ENCODE data around the gene DIAPH3. TPM values are rescaled to one million over a fixed set of nuclear protein-coding genes. Genes with fewer than 3 reads are reported as not detected.

Gene DIAPH3
- total RNA-seq, 6 experiments from 2014 or later = 18.4 to 38.5 (median 37.5) TPM

GRCh38 chr13:59948686-59949085 is 215.0 kb downstream of the DIAPH3 start:
- TF ChIP-seq CTCF (IDR thresholded peaks at IDR 0.05) = no peak
- H3K4me1 Mint-ChIP-seq (ENCODE audit: low read depth) = peaks cover 36% of the 10 kb centered on the region
- peaks cover 5% of the 10 kb centered on the region; the same call in 1 of the 2 replicates for H3K36me3 Mint-ChIP-seq (ENCODE audit: low read depth)
- H3K27me3 Mint-ChIP-seq (ENCODE audit: insufficient read depth) = no peaks in the 10 kb centered on the region; the same call in 1 of the 2 replicates
- H3K4me3 Mint-ChIP-seq = no peak overlapping the region
- H3K27ac Mint-ChIP-seq = no peak overlapping the region
- no peak for DNase-seq
- H3K9me3 Mint-ChIP-seq = no peaks in the 10 kb centered on the region

- no peak for TF ChIP-seq CTCF (IDR thresholded peaks at IDR 0.05)
- peak; percentile 49 for DNase-seq
- Mint-ChIP-seq H3K27me3 (ENCODE audit: insufficient read depth) (no peaks in the 10 kb centered on the region; the same call in 1 of the 2 replicates), H3K4me1 (ENCODE audit: low read depth) (peaks cover 36% of the 10 kb centered on the region), H3K27ac (no peak overlapping the region), H3K9me3 (no peaks in the 10 kb centered on the region), H3K36me3 (ENCODE audit: low read depth) (peaks cover 5% of the 10 kb centered on the region; the same call in 1 of the 2 replicates), H3K4me3 (no peak overlapping the region)
These were observed 216.8 kb downstream of the DIAPH3 start for GRCh38 chr13:59946944-59947343.

GRCh38 chr13:59931621-59932020 is 232.1 kb downstream of the DIAPH3 start:
- Mint-ChIP-seq H3K4me3 (no peak overlapping the region), H3K9me3 (no peaks in the 10 kb centered on the region), H3K27ac (no peak overlapping the region), H3K27me3 (ENCODE audit: insufficient read depth) (no peaks in the 10 kb centered on the region), H3K36me3 (ENCODE audit: low read depth) (peaks cover 18% of the 10 kb centered on the region), H3K4me1 (ENCODE audit: low read depth) (no peaks in the 10 kb centered on the region)
- no peak for DNase-seq
- no peak for TF ChIP-seq CTCF (IDR thresholded peaks at IDR 0.05)

GRCh38 chr13:59924256-59924655 is 239.5 kb downstream of the DIAPH3 start:
- no peak overlapping the region for H3K27ac Mint-ChIP-seq
- H3K36me3 Mint-ChIP-seq (ENCODE audit: low read depth) = peaks cover 25% of the 10 kb centered on the region
- no peaks in the 10 kb centered on the region for H3K9me3 Mint-ChIP-seq
- no peak for DNase-seq
- no peak overlapping the region for H3K4me3 Mint-ChIP-seq
- no peaks in the 10 kb centered on the region for H3K4me1 Mint-ChIP-seq (ENCODE audit: low read depth)
- TF ChIP-seq CTCF (IDR thresholded peaks at IDR 0.05) = no peak
- no peaks in the 10 kb centered on the region for H3K27me3 Mint-ChIP-seq (ENCODE audit: insufficient read depth)

- Mint-ChIP-seq H3K4me3 (peak overlapping the region; percentile 6; the same call in 1 of the 2 replicates), H3K4me1 (ENCODE audit: low read depth) (peaks cover 13% of the 10 kb centered on the region), H3K27me3 (ENCODE audit: insufficient read depth) (no peaks in the 10 kb centered on the region), H3K36me3 (ENCODE audit: low read depth) (peaks cover 9% of the 10 kb centered on the region), H3K9me3 (no peaks in the 10 kb centered on the region), H3K27ac (peak overlapping the region; percentile 53; the same call in 1 of the 2 replicates)
- TF ChIP-seq CTCF (IDR thresholded peaks at IDR 0.05) = no peak
- DNase-seq = no peak
These were observed 248.5 kb downstream of the DIAPH3 start for GRCh38 chr13:59915252-59915651.

- Mint-ChIP-seq H3K36me3 (ENCODE audit: low read depth) (peaks cover 9% of the 10 kb centered on the region), H3K9me3 (no peaks in the 10 kb centered on the region), H3K27me3 (ENCODE audit: insufficient read depth) (no peaks in the 10 kb centered on the region)
These were observed 249.2 kb downstream of the DIAPH3 start for GRCh38 chr13:59914556-59914955.

More at GRCh38 chr13:59914556-59914955, 249.2 kb downstream of the DIAPH3 start:
- DNase-seq = peak; percentile 36
- H3K4me1 Mint-ChIP-seq (ENCODE audit: low read depth) = peaks cover 20% of the 10 kb centered on the region
- H3K27ac Mint-ChIP-seq = no peak overlapping the region
- H3K4me3 Mint-ChIP-seq = no peak overlapping the region; the same call in 1 of the 2 replicates
- no peak for TF ChIP-seq CTCF (IDR thresholded peaks at IDR 0.05)

Data from HFFc6 (cell line).